ENCODE data around the gene CADM2. TPM values are rescaled to one million over a fixed set of nuclear protein-coding genes. Genes with fewer than 3 reads are reported as not detected.

CADM2 gene
- total and polyA plus RNA-seq, 2 experiments from 2014 or later, result 2.9 to 7.8 TPM

DNA sequence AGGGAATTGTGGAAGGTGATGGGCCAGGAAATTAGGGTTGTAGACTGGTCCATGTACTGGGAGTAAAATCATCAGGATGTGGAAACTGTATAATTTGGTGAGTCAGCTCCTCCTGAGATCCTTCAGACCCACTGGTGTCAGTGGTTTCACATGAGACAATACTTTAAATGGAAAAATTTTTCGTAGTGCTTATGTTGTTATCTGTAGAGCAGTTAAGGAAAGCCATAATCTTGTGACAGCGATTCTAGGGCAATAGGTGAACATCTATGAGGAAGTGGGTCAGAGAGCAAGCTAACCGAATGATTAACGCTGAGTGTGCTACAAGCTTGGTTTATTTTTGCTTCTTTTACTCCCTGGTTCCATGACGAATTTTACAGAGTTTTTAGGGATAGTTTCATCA, 200.6 kb downstream of the CADM2 start:
- Histone ChIP-seq H3K9me2 (replicated peaks; ENCODE audit: insufficient read depth) (no peaks in the 10 kb centered on the region), H3K79me2 (no peaks in the 10 kb centered on the region), H3K4me2 (no peak overlapping the region), H3K9me3 (ENCODE audit: low read depth) (no peaks in the 10 kb centered on the region), H2AFZ (no peak overlapping the region), H3K4me3 (no peak overlapping the region), H4K20me1 (ENCODE audit: insufficient read depth, poor library complexity, severe bottlenecking) (no peaks in the 10 kb centered on the region), H3K27ac (peak overlapping the region; percentile 74), H3K4me1 (ENCODE audit: insufficient read depth) (no peaks in the 10 kb centered on the region), H3K36me3 (replicated peaks; ENCODE audit: insufficient read depth, low read depth) (no peaks in the 10 kb centered on the region), H3K27me3 (no peaks in the 10 kb centered on the region)
- TF ChIP-seq EZH2phosphoT487 (IDR thresholded peaks at IDR 0.05; ENCODE audit: low read depth, severe bottlenecking, unreplicated experiment), result no peak
- DNase-seq (ENCODE audit: low spot score), result peak; percentile 42
- WGBS (ENCODE audit: low lambda C conversion rate, missing lambda C conversion rate), result 67% methylated on average over 5 of the region's 5 CpGs

DNA sequence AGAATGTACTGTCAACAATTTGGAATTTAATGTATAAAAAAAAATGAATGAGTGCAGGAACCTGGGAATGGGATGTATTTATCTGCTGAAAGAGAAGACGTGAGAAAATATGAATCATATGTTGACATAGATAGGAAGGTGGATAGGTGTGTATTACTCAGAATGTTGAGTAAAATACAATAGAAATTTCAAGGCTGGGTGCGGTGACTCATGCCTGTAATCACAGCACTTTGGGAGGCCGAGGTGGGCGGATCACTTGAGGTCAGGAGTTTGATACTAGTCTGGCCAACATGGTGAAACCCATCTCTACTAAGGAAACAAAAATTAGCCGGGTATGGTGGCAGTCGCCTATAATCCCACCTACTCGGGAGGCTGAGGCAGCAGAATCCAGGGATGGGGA, 202.8 kb downstream of the CADM2 start:
- no peak overlapping the region for H3K4me2 ChIP-seq
- no peaks in the 10 kb centered on the region for H3K79me2 ChIP-seq
- no peak overlapping the region for H2AFZ ChIP-seq
- no peaks in the 10 kb centered on the region for H3K9me2 ChIP-seq (replicated peaks; ENCODE audit: insufficient read depth)
- WGBS (ENCODE audit: low lambda C conversion rate, missing lambda C conversion rate), result 81% methylated on average over 7 of the region's 7 CpGs
- no peaks in the 10 kb centered on the region for H3K36me3 ChIP-seq (replicated peaks; ENCODE audit: insufficient read depth, low read depth)
- peak; percentile 24 for DNase-seq (ENCODE audit: low spot score)
- no peaks in the 10 kb centered on the region for H4K20me1 ChIP-seq (ENCODE audit: insufficient read depth, poor library complexity, severe bottlenecking)
- H3K27me3 ChIP-seq, result no peaks in the 10 kb centered on the region
- H3K4me3 ChIP-seq, result no peak overlapping the region
- peak overlapping the region; percentile 73 for H3K27ac ChIP-seq
- TF ChIP-seq EZH2phosphoT487 (IDR thresholded peaks at IDR 0.05; ENCODE audit: low read depth, severe bottlenecking, unreplicated experiment), result no peak
- TF ChIP-seq EZH2 (IDR thresholded peaks at IDR 0.05; ENCODE audit: borderline replicate concordance), result no peak
- TF ChIP-seq, protein P1, sequence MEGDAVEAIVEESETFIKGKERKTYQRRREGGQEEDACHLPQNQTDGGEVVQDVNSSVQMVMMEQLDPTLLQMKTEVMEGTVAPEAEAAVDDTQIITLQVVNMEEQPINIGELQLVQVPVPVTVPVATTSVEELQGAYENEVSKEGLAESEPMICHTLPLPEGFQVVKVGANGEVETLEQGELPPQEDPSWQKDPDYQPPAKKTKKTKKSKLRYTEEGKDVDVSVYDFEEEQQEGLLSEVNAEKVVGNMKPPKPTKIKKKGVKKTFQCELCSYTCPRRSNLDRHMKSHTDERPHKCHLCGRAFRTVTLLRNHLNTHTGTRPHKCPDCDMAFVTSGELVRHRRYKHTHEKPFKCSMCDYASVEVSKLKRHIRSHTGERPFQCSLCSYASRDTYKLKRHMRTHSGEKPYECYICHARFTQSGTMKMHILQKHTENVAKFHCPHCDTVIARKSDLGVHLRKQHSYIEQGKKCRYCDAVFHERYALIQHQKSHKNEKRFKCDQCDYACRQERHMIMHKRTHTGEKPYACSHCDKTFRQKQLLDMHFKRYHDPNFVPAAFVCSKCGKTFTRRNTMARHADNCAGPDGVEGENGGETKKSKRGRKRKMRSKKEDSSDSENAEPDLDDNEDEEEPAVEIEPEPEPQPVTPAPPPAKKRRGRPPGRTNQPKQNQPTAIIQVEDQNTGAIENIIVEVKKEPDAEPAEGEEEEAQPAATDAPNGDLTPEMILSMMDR (IDR thresholded peaks at IDR 0.05; ENCODE audit: poor library complexity), result no peak
- no peaks in the 10 kb centered on the region for H3K4me1 ChIP-seq (ENCODE audit: insufficient read depth)
- H3K9me3 ChIP-seq (ENCODE audit: low read depth), result no peaks in the 10 kb centered on the region

DNA sequence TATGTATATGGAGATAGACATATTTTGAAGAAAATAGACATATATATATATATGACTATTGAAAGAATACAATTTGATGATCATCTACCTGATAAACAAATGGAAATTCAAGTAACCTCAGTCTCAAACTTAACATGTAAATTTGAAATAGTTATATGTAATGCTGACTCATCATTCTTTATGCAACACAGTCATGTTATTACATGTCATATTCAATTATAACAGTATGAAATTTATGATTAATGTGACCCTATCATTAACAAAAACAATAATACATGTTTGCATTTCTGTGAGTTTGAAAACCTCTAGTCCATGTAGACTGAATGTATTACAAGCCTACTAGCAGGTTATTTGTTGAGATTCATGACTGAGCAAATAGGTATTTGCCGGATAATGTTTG, 204.1 kb downstream of the CADM2 start:
- no peaks in the 10 kb centered on the region for H3K79me2 ChIP-seq
- H3K4me3 ChIP-seq, result no peak overlapping the region
- H3K4me1 ChIP-seq (ENCODE audit: insufficient read depth), result no peaks in the 10 kb centered on the region
- H3K36me3 ChIP-seq (replicated peaks; ENCODE audit: insufficient read depth, low read depth), result no peaks in the 10 kb centered on the region
- no peak overlapping the region for H3K27ac ChIP-seq
- DNase-seq (ENCODE audit: low spot score), result no peak
- no peaks in the 10 kb centered on the region for H3K9me3 ChIP-seq (ENCODE audit: low read depth)
- H4K20me1 ChIP-seq (ENCODE audit: insufficient read depth, poor library complexity, severe bottlenecking), result no peaks in the 10 kb centered on the region
- H3K9me2 ChIP-seq (replicated peaks; ENCODE audit: insufficient read depth), result no peaks in the 10 kb centered on the region
- no peak overlapping the region for H3K4me2 ChIP-seq
- no peak overlapping the region for H2AFZ ChIP-seq
- TF ChIP-seq EZH2 (IDR thresholded peaks at IDR 0.05; ENCODE audit: borderline replicate concordance), result no peak
- no peak for TF ChIP-seq EZH2phosphoT487 (IDR thresholded peaks at IDR 0.05; ENCODE audit: low read depth, severe bottlenecking, unreplicated experiment)
- TF ChIP-seq, protein P1 (IDR thresholded peaks at IDR 0.05; ENCODE audit: poor library complexity), result no peak
- no peaks in the 10 kb centered on the region for H3K27me3 ChIP-seq
- 81% methylated on average over 1 of the region's 1 CpG for WGBS (ENCODE audit: low lambda C conversion rate, missing lambda C conversion rate)

GRCh38 chr3:85164436-85164835, 205.6 kb downstream of the CADM2 start:
- WGBS (ENCODE audit: low lambda C conversion rate, missing lambda C conversion rate), result 62% methylated on average over 1 of the region's 1 CpG

More at GRCh38 chr3:85164436-85164835, 205.6 kb downstream of the CADM2 start:
- no peak for TF ChIP-seq EZH2 (IDR thresholded peaks at IDR 0.05; ENCODE audit: borderline replicate concordance)
- no peak for TF ChIP-seq EZH2phosphoT487 (IDR thresholded peaks at IDR 0.05; ENCODE audit: low read depth, severe bottlenecking, unreplicated experiment)
- TF ChIP-seq, protein P1 (IDR thresholded peaks at IDR 0.05; ENCODE audit: poor library complexity), result no peak
- Histone ChIP-seq H4K20me1 (ENCODE audit: insufficient read depth, poor library complexity, severe bottlenecking) (no peaks in the 10 kb centered on the region), H3K4me2 (no peak overlapping the region), H3K27ac (no peak overlapping the region), H2AFZ (no peak overlapping the region), H3K4me1 (ENCODE audit: insufficient read depth) (no peaks in the 10 kb centered on the region), H3K79me2 (no peaks in the 10 kb centered on the region), H3K9me3 (ENCODE audit: low read depth) (no peaks in the 10 kb centered on the region), H3K27me3 (no peaks in the 10 kb centered on the region), H3K4me3 (no peak overlapping the region), H3K36me3 (replicated peaks; ENCODE audit: insufficient read depth, low read depth) (no peaks in the 10 kb centered on the region), H3K9me2 (replicated peaks; ENCODE audit: insufficient read depth) (no peaks in the 10 kb centered on the region)
- DNase-seq (ENCODE audit: low spot score), result no peak

All from hepatocyte (in vitro differentiated cells).